AG09319 (cell line): ENCODE data around the gene TMEM272.

Source experiments
- DNase-seq: peaks from one replicate; pipeline ENCODE4 v3.0.0-alpha.2; 2010; ENCODE audit warnings: low read depth; ENCODE audit errors: extremely low read depth
- TF ChIP-seq, protein P1 (sequence below): IDR thresholded peaks from 2 replicates; pipeline ENCODE4 v1.5.1; 2011; ENCODE audit warnings: low read depth, mild to moderate bottlenecking, inconsistent platforms, low read length, moderate library complexity

The TMEM272 gene

GRCh38 chr13:51881296-51881695, 36.3 kb upstream of the TMEM272 start:
- TF ChIP-seq, protein P1, sequence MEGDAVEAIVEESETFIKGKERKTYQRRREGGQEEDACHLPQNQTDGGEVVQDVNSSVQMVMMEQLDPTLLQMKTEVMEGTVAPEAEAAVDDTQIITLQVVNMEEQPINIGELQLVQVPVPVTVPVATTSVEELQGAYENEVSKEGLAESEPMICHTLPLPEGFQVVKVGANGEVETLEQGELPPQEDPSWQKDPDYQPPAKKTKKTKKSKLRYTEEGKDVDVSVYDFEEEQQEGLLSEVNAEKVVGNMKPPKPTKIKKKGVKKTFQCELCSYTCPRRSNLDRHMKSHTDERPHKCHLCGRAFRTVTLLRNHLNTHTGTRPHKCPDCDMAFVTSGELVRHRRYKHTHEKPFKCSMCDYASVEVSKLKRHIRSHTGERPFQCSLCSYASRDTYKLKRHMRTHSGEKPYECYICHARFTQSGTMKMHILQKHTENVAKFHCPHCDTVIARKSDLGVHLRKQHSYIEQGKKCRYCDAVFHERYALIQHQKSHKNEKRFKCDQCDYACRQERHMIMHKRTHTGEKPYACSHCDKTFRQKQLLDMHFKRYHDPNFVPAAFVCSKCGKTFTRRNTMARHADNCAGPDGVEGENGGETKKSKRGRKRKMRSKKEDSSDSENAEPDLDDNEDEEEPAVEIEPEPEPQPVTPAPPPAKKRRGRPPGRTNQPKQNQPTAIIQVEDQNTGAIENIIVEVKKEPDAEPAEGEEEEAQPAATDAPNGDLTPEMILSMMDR: no peak
- no peak for DNase-seq

DNA sequence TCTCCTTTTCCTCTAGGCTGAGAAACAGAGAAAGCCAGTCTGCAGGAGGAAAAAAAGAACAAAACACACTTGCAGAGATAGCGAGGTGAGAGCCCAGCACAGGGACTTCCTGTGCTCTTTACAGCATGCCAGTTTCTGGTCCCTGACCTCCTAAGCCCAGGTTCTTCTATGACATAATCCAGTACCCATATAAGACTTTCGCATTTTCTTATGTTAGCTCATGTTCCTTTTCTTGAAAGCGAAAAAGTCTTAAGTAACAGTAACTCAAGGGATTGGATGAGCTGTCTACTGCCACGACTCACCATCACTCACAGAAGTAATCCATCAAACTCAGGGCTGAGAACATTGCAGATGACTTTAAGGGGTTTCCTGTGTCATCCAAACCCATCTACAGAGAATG, 34.2 kb upstream of the TMEM272 start:
- TF ChIP-seq, protein P1: no peak
- no peak for DNase-seq

GRCh38 chr13:51874651-51875050, 29.7 kb upstream of the TMEM272 start:
- TF ChIP-seq, protein P1: no peak
- DNase-seq: no peak

GRCh38 chr13:51873837-51874236, 28.9 kb upstream of the TMEM272 start:
- TF ChIP-seq, protein P1: no peak
- no peak for DNase-seq

DNA sequence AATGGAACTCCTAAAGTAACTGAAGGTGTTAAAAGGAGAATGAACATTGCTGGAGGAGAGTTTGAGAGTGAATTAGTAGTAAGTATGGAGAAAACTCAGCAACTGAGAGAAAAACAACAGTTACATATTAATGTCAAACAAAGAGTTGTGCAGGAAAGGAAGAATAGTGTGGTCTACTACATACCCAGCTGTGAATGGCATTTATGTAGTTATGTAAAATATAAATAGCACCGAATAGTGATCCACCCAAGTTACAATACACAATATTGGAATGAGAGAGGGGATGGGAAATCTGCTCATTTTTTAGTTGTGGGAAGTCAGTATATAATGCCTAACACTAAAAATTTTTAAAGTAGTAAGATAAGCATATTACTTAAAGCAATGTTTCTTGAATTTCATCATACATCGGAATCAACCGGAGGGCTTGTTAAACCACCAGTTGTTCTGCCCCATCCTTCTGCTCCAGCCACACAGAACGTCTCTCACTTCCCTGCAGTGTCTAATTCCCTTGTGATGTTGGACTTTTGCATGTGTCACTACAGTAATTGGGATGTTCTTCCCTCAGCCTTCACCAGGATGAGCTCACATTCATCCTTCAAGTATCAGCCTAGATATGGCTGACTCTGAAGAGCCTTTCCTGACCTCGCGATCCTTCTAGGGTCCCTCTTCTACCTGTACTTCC, 28.3 kb upstream of the TMEM272 start:
- TF ChIP-seq, protein P1: no peak
- DNase-seq: no peak

- DNase-seq: no peak
- TF ChIP-seq, protein P1: no peak
Measured at GRCh38 chr13:51870616-51871015, 25.6 kb upstream of the TMEM272 start.

GRCh38 chr13:51869916-51870315, 24.9 kb upstream of the TMEM272 start:
- TF ChIP-seq, protein P1: no peak
- DNase-seq: no peak
